H1 (cell line): ENCODE measurements around the gene KCNQ2.

ENCODE experiments used
- GABPA ChIP-seq: IDR thresholded peaks from 2 replicates; pipeline ENCODE4 v1.6.1; 2011; ENCODE audit warnings: mild to moderate bottlenecking, low read length, moderate library complexity, borderline replicate concordance; ENCODE audit not compliant: insufficient read depth
- POLR2A ChIP-seq, 2 experiments: IDR thresholded peaks; 1 replicate in 1 of 2; 2 replicates in 1 of 2; pipeline ENCODE4 v1.6.1; 2011; ENCODE audit warnings: low read depth in 2 of 2, low read length in 2 of 2, mild to moderate bottlenecking in 2 of 2; ENCODE audit errors: control extremely low read depth in 1 of 2
- POLR2AphosphoS5 ChIP-seq: IDR thresholded peaks from 2 replicates; pipeline ENCODE4 v1.6.1; 2011; ENCODE audit warnings: low read depth, low read length
- ZNF274 ChIP-seq: IDR thresholded peaks from 2 replicates; pipeline ENCODE4 v1.7.0; 2012; ENCODE audit warnings: low read length, borderline replicate concordance; ENCODE audit errors: extremely low read depth
- TF ChIP-seq, protein P1 (sequence below), 3 experiments: IDR thresholded peaks; 1 replicate in 2 of 3; 2 replicates in 1 of 3; pipeline versions ENCODE4 v1.5.1 to v1.6.1; 2011; ENCODE audit warnings: low read length in 3 of 3, mild to moderate bottlenecking in 3 of 3, inconsistent platforms in 2 of 3, low read depth in 1 of 3, moderate library complexity in 1 of 3; ENCODE audit not compliant: insufficient read depth in 1 of 3; ENCODE audit errors: control extremely low read depth in 1 of 3

DNA sequence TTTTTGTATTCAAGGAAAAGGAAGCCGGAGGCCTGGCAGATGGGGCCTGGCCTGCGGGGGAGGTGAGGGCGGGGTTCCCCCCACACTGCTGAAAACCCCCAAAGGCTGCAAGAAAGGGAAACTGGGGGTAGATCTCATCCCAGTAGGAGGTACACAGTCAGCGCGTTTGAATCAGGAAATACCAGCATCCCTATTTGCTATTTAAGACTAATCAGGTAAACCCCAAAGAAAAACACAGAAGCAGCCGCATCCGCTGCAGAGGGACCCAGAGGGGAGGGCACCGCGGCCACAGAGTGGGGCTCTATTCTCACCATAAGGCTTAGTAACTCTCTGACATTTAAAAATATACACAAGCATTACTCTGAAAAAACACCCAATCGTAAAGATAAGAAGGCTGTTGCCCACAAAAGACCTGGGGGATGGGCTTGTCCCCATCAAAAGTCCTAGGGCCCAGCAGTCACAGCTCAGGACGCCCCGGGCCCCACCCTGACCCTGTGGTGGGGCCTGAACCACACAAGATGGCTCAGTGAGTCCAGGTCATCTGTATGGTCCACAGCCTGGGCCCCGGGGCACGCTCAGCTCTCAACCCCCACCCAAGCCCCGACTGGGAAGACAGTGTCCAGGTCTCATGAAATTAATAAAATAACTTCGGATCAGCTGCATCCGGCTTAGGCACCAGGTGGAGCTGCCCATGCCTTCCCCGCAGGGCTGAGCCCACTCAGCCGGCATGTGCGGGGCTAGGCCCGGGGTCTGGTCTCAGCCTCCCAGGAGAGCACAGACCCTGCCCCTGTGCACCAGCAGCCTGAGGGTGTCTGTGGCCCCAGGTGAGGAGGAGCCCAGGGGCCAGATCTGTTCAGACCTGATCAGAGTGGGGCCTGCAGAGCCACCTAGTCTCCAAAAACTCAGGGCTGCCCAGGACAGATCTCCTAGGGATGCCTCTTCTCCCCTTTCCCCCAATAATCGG, 31.0 kb downstream of the KCNQ2 start:
- TF ChIP-seq POLR2AphosphoS5 (no peak), GABPA (no peak), POLR2A (IDR thresholded peaks at IDR 0.05; ENCODE audit: control extremely low read depth in 1 of 2, low read depth in 2 of 2, low read length in 2 of 2) (no peak), ZNF274 (no peak)
- TF ChIP-seq, protein P1, sequence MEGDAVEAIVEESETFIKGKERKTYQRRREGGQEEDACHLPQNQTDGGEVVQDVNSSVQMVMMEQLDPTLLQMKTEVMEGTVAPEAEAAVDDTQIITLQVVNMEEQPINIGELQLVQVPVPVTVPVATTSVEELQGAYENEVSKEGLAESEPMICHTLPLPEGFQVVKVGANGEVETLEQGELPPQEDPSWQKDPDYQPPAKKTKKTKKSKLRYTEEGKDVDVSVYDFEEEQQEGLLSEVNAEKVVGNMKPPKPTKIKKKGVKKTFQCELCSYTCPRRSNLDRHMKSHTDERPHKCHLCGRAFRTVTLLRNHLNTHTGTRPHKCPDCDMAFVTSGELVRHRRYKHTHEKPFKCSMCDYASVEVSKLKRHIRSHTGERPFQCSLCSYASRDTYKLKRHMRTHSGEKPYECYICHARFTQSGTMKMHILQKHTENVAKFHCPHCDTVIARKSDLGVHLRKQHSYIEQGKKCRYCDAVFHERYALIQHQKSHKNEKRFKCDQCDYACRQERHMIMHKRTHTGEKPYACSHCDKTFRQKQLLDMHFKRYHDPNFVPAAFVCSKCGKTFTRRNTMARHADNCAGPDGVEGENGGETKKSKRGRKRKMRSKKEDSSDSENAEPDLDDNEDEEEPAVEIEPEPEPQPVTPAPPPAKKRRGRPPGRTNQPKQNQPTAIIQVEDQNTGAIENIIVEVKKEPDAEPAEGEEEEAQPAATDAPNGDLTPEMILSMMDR (IDR thresholded peaks at IDR 0.05; ENCODE audit: control extremely low read depth in 1 of 3, insufficient read depth in 1 of 3, low read depth in 1 of 3, low read length in 3 of 3) = no peak
